ENCODE results near the gene SAP30. TPM values are rescaled to one million over a fixed set of nuclear protein-coding genes. Genes with fewer than 3 reads are reported as not detected.

Gene SAP30
- total and polyA plus RNA-seq, 7 donors = 3.5 to 10.7 (median 6.9) TPM

GRCh38 chr4:173334891-173335752 is 35.6 kb upstream of the SAP30 start:
- 3 to 4% (median 3%) methylated on average over 46 to 52 of the region's 52 CpGs for WGBS, 3 donors
- intact Hi-C loops (cut with DNase I) = loop anchor here (1.0 to 2.0 kb wide), 2 partner anchors 35 to 36 kb away; partner anchors contain the start of gene SAP30 (in 2 of the 2)
- peaks cover 0 to 28% of the 10 kb centered on the region in 2 donors for H3K36me3 ChIP-seq (ENCODE audit: insufficient read depth in 1 of 2, low read depth in 1 of 2)

DNA sequence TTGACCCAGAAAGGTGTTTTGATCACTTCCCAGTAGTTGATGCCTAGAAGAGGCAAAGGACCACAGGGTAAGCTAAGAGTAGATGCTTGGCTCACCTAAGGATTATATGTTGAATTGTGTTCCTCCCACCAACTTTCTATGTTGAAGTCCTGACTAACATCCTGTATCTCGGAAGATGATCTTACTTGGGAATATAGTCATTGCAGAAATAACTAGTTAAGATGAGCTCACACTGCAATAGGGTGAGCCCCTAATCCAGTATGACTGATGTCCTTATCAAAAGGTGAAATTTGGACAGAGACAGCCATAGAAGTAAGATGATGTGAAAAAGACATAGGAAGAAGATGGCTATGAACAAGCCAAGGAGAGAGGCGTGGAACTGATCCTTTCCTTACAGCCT is 33.3 kb upstream of the SAP30 start:
- Histone ChIP-seq H3K27me3 (ENCODE audit: insufficient read depth in 3 of 3, low read length in 2 of 3) (no peaks in the 10 kb centered on the region), H3K4me1 (peaks cover 10% of the 10 kb centered on the region), H3K27ac (no peak overlapping the region), H3K9me3 (no peaks in the 10 kb centered on the region), H3K4me3 (no peak overlapping the region), H3K36me3 (ENCODE audit: insufficient read depth in 1 of 2, low read depth in 1 of 2) (peaks cover 0 to 5% of the 10 kb centered on the region in 2 donors)
- no peak for DNase-seq
- 96 to 98% (median 98%) methylated on average over 2 of the region's 2 CpGs for WGBS, 3 donors
- intact Hi-C loops (cut with DNase I) = no loop called here
- no peak for ATAC-seq
- TF ChIP-seq CTCF (IDR thresholded peaks at IDR 0.05) = no peak

More at GRCh38 chr4:173334891-173335752, 35.6 kb upstream of the SAP30 start:
- DNase-seq (peak; percentile 51 to 59), ATAC-seq (peak; percentile 18 to 51 (median 36))
- TF ChIP-seq CTCF (IDR thresholded peaks at IDR 0.05) = no peak
- Histone ChIP-seq H3K4me3 (peak overlapping the region; percentile 92), H3K27me3 (ENCODE audit: insufficient read depth in 3 of 3, low read length in 2 of 3) (no peaks in the 10 kb centered on the region), H3K4me1 (peaks cover 12% of the 10 kb centered on the region), H3K27ac (peak overlapping the region; percentile 58), H3K9me3 (no peaks in the 10 kb centered on the region)

DNA sequence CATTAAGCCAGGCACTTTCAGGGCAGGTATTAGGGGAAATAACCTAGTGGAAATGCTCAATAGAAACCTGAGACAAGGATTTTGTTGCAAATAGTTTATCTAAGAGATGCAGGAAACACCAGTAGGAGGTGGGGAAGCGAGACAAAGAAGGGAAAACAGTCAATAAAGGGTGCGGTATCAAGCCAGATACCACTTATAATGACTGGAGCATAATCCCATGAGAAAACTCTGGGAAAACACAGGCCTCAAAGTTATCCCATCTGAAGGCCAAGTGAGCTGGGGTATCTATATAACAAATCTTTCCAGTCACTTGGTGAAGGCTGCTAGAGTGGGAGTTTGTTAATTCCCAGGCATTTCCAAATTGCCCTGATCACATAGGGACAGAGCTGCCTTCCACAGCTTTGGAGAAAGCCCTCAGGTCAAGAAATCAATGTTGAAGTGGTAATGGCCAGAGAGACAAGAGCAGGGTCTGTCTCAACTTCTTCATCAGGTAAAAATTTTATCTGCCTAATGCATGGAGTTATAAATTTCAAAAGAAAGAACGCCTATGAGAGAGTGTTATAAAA is 26.8 kb upstream of the SAP30 start:
- H3K27ac ChIP-seq = no peak overlapping the region

DNA sequence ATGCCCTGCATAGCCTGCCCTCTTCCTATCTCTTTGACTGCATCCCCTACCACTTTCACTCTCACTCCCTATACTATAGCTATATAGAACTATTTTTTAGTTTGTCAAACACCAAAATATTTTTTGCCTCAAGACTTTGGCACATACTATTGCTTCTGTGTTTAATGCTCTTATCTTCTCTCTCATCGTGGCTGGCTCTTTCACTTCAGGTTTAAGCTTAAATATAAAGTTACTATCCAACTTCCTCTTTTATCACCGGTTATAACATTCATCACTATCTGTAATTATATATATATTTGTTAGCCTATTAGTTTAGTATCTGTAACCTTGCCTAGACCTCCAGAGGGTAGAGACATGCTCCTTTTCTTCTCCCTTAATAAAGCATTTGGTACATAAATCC is 25.1 kb upstream of the SAP30 start:
- Histone ChIP-seq H3K4me1 (no peaks in the 10 kb centered on the region), H3K9me3 (no peaks in the 10 kb centered on the region), H3K36me3 (ENCODE audit: insufficient read depth in 1 of 2, low read depth in 1 of 2) (no peaks in the 10 kb centered on the region), H3K27ac (no peak overlapping the region), H3K27me3 (ENCODE audit: insufficient read depth in 3 of 3, low read length in 2 of 3) (no peaks in the 10 kb centered on the region), H3K4me3 (no peak overlapping the region)
- 73 to 83% (median 82%) methylated on average over 2 of the region's 2 CpGs for WGBS, 3 donors
- DNase-seq (no peak), ATAC-seq (no peak)
- no peak for TF ChIP-seq CTCF (IDR thresholded peaks at IDR 0.05)
- intact Hi-C loops (cut with DNase I) = no loop called here

More for the DNA sequence above, 26.8 kb upstream of the SAP30 start:
- no peaks in the 10 kb centered on the region for H3K4me1 ChIP-seq
- no peaks in the 10 kb centered on the region for H3K27me3 ChIP-seq (ENCODE audit: insufficient read depth in 3 of 3, low read length in 2 of 3)
- WGBS, 3 donors = 79 to 88% (median 83%) methylated on average over 3 of the region's 3 CpGs
- no peak overlapping the region for H3K4me3 ChIP-seq
- no peak for DNase-seq
- no peak for ATAC-seq
- H3K36me3 ChIP-seq (ENCODE audit: insufficient read depth in 1 of 2, low read depth in 1 of 2) = no peaks in the 10 kb centered on the region
- intact Hi-C loops (cut with DNase I) = no loop called here
- H3K9me3 ChIP-seq = no peaks in the 10 kb centered on the region
- no peak for TF ChIP-seq CTCF (IDR thresholded peaks at IDR 0.05)
